Right lobe of liver (tissue), 4 donors: Measurements from ENCODE around the gene IRF2BP1.

ENCODE experiments used
- POLR2A ChIP-seq: fragments of 450-650 bp; IDR thresholded peaks from one replicate; pipeline ENCODE4 v1.6.1; 2017; ENCODE audit warnings: antibody characterized with exemption, mild to moderate bottlenecking
- TF ChIP-seq, protein P1 (sequence below), 4 donors: fragments of 200-600 bp in 3 of 4; fragments of 450-650 bp in 1 of 4; IDR thresholded peaks; one replicate each; pipeline versions ENCODE4 v1.5.1 to v1.8.0; 2016 to 2022; ENCODE audit warnings: antibody characterized with exemption in 4 of 4, mild to moderate bottlenecking in 2 of 4
- donor health status: DM: no; HTN: no; CAD: no.
- donor health status: DM: no; HTN: no; CAD: no.
- donor health status: DM: no; HTN: yes; CAD: no.

DNA sequence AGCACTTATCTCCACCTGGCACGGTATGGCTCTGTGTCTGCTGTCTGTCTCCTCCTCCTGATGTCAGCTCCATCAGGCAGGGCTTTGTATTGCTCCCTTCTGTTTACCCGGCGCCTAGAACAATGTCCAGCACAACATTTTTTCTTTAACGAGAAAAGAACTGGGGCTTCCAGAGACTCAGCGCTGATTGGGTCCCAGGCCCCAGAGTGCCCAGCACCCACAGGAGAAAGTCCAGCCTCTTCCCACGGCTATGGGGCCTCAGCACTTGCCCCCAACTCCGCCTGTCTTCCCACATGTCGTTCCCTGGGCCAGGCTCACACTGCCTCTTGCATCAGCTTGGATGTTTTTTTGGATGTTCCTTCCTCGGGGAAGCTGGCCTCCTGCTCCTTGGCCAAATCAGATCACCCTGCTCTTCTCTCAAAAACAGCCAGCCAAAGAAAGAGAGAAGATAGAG lies 9.6 kb upstream of the IRF2BP1 start:
- TF ChIP-seq, protein P1, sequence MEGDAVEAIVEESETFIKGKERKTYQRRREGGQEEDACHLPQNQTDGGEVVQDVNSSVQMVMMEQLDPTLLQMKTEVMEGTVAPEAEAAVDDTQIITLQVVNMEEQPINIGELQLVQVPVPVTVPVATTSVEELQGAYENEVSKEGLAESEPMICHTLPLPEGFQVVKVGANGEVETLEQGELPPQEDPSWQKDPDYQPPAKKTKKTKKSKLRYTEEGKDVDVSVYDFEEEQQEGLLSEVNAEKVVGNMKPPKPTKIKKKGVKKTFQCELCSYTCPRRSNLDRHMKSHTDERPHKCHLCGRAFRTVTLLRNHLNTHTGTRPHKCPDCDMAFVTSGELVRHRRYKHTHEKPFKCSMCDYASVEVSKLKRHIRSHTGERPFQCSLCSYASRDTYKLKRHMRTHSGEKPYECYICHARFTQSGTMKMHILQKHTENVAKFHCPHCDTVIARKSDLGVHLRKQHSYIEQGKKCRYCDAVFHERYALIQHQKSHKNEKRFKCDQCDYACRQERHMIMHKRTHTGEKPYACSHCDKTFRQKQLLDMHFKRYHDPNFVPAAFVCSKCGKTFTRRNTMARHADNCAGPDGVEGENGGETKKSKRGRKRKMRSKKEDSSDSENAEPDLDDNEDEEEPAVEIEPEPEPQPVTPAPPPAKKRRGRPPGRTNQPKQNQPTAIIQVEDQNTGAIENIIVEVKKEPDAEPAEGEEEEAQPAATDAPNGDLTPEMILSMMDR (IDR thresholded peaks at IDR 0.05), result no peak
- no peak for TF ChIP-seq POLR2A
